Fibroblast of lung (primary cell): ENCODE measurements around the gene UMOD. TPM values are rescaled to one million over a fixed set of nuclear protein-coding genes. Genes with fewer than 3 reads are reported as not detected.

ENCODE experiments used
- DNase-seq, 2 donors: peaks; one replicate each; pipeline versions ENCODE4 v3.0.0 to v3.0.0-alpha.2; 2010; ENCODE audit warnings: low read depth in 2 of 2
- H2AFZ ChIP-seq: 2 replicates; pipeline ENCODE4 v1.5.1; 2012; ENCODE audit warnings: low read length, control low read depth, inconsistent platforms
- H3K27ac ChIP-seq: 2 replicates; pipeline ENCODE4 v1.5.1; 2011; ENCODE audit warnings: low read length, control low read depth; ENCODE audit not compliant: insufficient read depth
- H3K27me3 ChIP-seq: 2 replicates; pipeline ENCODE4 v1.5.1; 2011; ENCODE audit warnings: mild to moderate bottlenecking, low read length; ENCODE audit not compliant: control insufficient read depth, insufficient read depth
- H3K36me3 ChIP-seq: 2 replicates; pipeline ENCODE4 v1.5.1; 2011; ENCODE audit warnings: low read length; ENCODE audit not compliant: control insufficient read depth, insufficient read depth
- H3K4me1 ChIP-seq: 2 replicates; pipeline ENCODE4 v1.5.1; 2011; ENCODE audit warnings: low read length; ENCODE audit not compliant: control insufficient read depth, insufficient read depth; ENCODE audit errors: extremely low read depth
- H3K4me2 ChIP-seq: 2 replicates; pipeline ENCODE4 v1.5.1; 2011; ENCODE audit warnings: low read length, control low read depth; ENCODE audit not compliant: insufficient read depth; ENCODE audit errors: extremely low read depth
- H3K4me3 ChIP-seq, 4 experiments: fragments of 200-600 bp in 1 of 4; sonication (generic) in 1 of 4; replicated peaks in 1 of 4; 2 replicates each; pipeline ENCODE4 v1.5.1; 2011 to 2016; ENCODE audit warnings: low read length in 4 of 4, low read depth in 3 of 4, mild to moderate bottlenecking in 3 of 4, control low read depth in 2 of 4, inconsistent platforms in 1 of 4, mixed read lengths in 1 of 4; ENCODE audit not compliant: insufficient read depth in 1 of 4; ENCODE audit errors: control extremely low read depth in 1 of 4
- H3K79me2 ChIP-seq: 2 replicates; pipeline ENCODE4 v1.5.1; 2012; ENCODE audit warnings: mild to moderate bottlenecking, low read length, inconsistent platforms; ENCODE audit not compliant: control insufficient read depth, insufficient read depth
- H3K9ac ChIP-seq: 2 replicates; pipeline ENCODE4 v1.5.1; 2011; ENCODE audit warnings: mild to moderate bottlenecking, low read length, control low read depth; ENCODE audit not compliant: insufficient read depth
- H3K9me3 ChIP-seq: 2 replicates; pipeline ENCODE4 v1.5.1; 2012; ENCODE audit warnings: low read depth, low read length; ENCODE audit not compliant: control insufficient read depth, insufficient read depth
- H4K20me1 ChIP-seq: 2 replicates; pipeline ENCODE4 v1.5.1; 2011; ENCODE audit warnings: low read length; ENCODE audit not compliant: control insufficient read depth, insufficient read depth; ENCODE audit errors: extremely low read depth
- CTCF ChIP-seq, 2 donors: IDR thresholded peaks in 1 of 2; conservative IDR thresholded peaks in 1 of 2; 1 replicate in 1 of 2; 2 replicates in 1 of 2; pipeline ENCODE4 v1.5.1; 2011 to 2012; ENCODE audit warnings: low read length in 2 of 2, control low read depth in 1 of 2, inconsistent platforms in 1 of 2, low read depth in 1 of 2, mild to moderate bottlenecking in 1 of 2
- EZH2 ChIP-seq: IDR thresholded peaks from 2 replicates; pipeline ENCODE4 v1.5.1; 2012; ENCODE audit warnings: low read length, control low read depth, mild to moderate bottlenecking; ENCODE audit errors: missing control alignments
- polyA plus RNA-seq, 2 donors: library from polyadenylated mRNA; depleted of rRNA in 1 of 2; stranded (reverse) in 1 of 2; unstranded in 1 of 2; fragments of >200 nt; gene quantifications; 2 replicates each; pipeline ENCODE4 v1.2.1, GENCODE V29; 2011 to 2012; ENCODE audit warnings: missing spikeins in 1 of 2
- total RNA-seq: library from RNA; depleted of rRNA; stranded (reverse); fragments of >200 nt; gene quantifications from 2 replicates; pipeline ENCODE4 v1.2.1, GENCODE V29; 2014

The UMOD gene
- total and polyA plus RNA-seq, 2 donors (not counting 1 experiment from before 2014, with no cell fraction given) = not detected

GRCh38 chr16:20316715-20317114, 35.8 kb downstream of the UMOD start:
- H3K4me3 ChIP-seq = no peak overlapping the region
- TF ChIP-seq CTCF (conservative IDR thresholded peaks at IDR 0.05 in 1 of 2, IDR thresholded peaks at IDR 0.05 in 1 of 2; ENCODE audit: low read depth in 1 of 2, low read length in 2 of 2) (no peak), EZH2 (no peak)

GRCh38 chr16:20315764-20316163, 36.8 kb downstream of the UMOD start:
- Histone ChIP-seq H3K9me3 (no peaks in the 10 kb centered on the region), H3K4me2 (no peak overlapping the region), H3K4me1 (no peaks in the 10 kb centered on the region), H3K4me3 (no peak overlapping the region), H3K9ac (no peak overlapping the region), H3K27ac (no peak overlapping the region), H3K79me2 (no peaks in the 10 kb centered on the region), H4K20me1 (no peaks in the 10 kb centered on the region), H2AFZ (no peak overlapping the region), H3K27me3 (no peaks in the 10 kb centered on the region), H3K36me3 (no peaks in the 10 kb centered on the region)
- no peak for DNase-seq
- no peak for TF ChIP-seq EZH2
- TF ChIP-seq CTCF (conservative IDR thresholded peaks at IDR 0.05 in 1 of 2, IDR thresholded peaks at IDR 0.05 in 1 of 2; ENCODE audit: low read depth in 1 of 2, low read length in 2 of 2) = no peak

More at GRCh38 chr16:20316715-20317114, 35.8 kb downstream of the UMOD start:
- H3K9me3 ChIP-seq = no peaks in the 10 kb centered on the region
- no peaks in the 10 kb centered on the region for H3K36me3 ChIP-seq
- H3K27me3 ChIP-seq = no peaks in the 10 kb centered on the region
- no peak overlapping the region for H2AFZ ChIP-seq
- no peak overlapping the region for H3K9ac ChIP-seq
- no peaks in the 10 kb centered on the region for H4K20me1 ChIP-seq
- H3K79me2 ChIP-seq = no peaks in the 10 kb centered on the region
- no peak overlapping the region for H3K4me2 ChIP-seq
- no peaks in the 10 kb centered on the region for H3K4me1 ChIP-seq
- no peak overlapping the region for H3K27ac ChIP-seq
- no peak for DNase-seq

GRCh38 chr16:20314575-20314974, 37.9 kb downstream of the UMOD start:
- H3K9me3 ChIP-seq = no peaks in the 10 kb centered on the region
- no peak for TF ChIP-seq CTCF (conservative IDR thresholded peaks at IDR 0.05 in 1 of 2, IDR thresholded peaks at IDR 0.05 in 1 of 2; ENCODE audit: low read depth in 1 of 2, low read length in 2 of 2)
- TF ChIP-seq EZH2 = no peak
- no peak overlapping the region for H3K4me3 ChIP-seq
- H3K27me3 ChIP-seq = no peaks in the 10 kb centered on the region
- no peak overlapping the region for H2AFZ ChIP-seq
- H3K27ac ChIP-seq = no peak overlapping the region
- H3K9ac ChIP-seq = no peak overlapping the region
- H4K20me1 ChIP-seq = no peaks in the 10 kb centered on the region
- H3K36me3 ChIP-seq = no peaks in the 10 kb centered on the region
- H3K4me2 ChIP-seq = no peak overlapping the region
- no peaks in the 10 kb centered on the region for H3K4me1 ChIP-seq
- H3K79me2 ChIP-seq = no peaks in the 10 kb centered on the region
- no peak for DNase-seq
